Stomach (tissue), 9 donors: ENCODE results near the gene RELA. TPM values are rescaled to one million over a fixed set of nuclear protein-coding genes. Genes with fewer than 3 reads are reported as not detected.

ENCODE experiments used
- DNase-seq, 2 donors: peaks; one replicate each; pipeline versions ENCODE4 v3.0.0 to v3.0.0-alpha.2; 2013 to 2019
- H3K27ac ChIP-seq, 5 donors: fragments of 200-600 bp in 4 of 5; sonication (generic) in 4 of 5; one replicate each; pipeline ENCODE4 v1.5.1; 2013 to 2019; ENCODE audit warnings: mild to moderate bottlenecking in 1 of 5, moderate library complexity in 1 of 5
- H3K27me3 ChIP-seq, 3 donors: fragments of 200-600 bp; sonication (generic); one replicate each; pipeline ENCODE4 v1.5.1; 2017 to 2019; ENCODE audit warnings: mixed run types in 1 of 3
- H3K36me3 ChIP-seq, 4 donors: fragments of 200-600 bp; sonication (generic); 1 replicate in 3 of 4; 2 replicates in 1 of 4; pipeline ENCODE4 v1.5.1; 2016 to 2019
- H3K4me1 ChIP-seq, 4 donors: fragments of 200-600 bp; sonication (generic); one replicate each; pipeline ENCODE4 v1.5.1; 2016 to 2019
- H3K4me3 ChIP-seq, 4 donors: fragments of 200-600 bp; sonication (generic) in 3 of 4; one replicate each; pipeline ENCODE4 v1.5.1; 2016 to 2019; ENCODE audit warnings: mild to moderate bottlenecking in 1 of 4
- H3K9me3 ChIP-seq, 4 donors: fragments of 200-600 bp; sonication (generic); one replicate each; pipeline ENCODE4 v1.5.1; 2016 to 2019
- CTCF ChIP-seq, 7 experiments: fragments of 450-650 bp in 4 of 7; fragments of 200-600 bp in 3 of 7; sonication (generic) in 3 of 7; IDR thresholded peaks; one replicate each; pipeline ENCODE4 v1.5.1; 2016 to 2019; ENCODE audit warnings: antibody characterized with exemption in 7 of 7, control low read depth in 2 of 7, mild to moderate bottlenecking in 1 of 7
- EP300 ChIP-seq: sonication (generic); formaldehyde crosslinking; IDR thresholded peaks from one replicate; pipeline ENCODE4 v1.6.1; 2017; ENCODE audit warnings: antibody characterized with exemption
- POLR2A ChIP-seq, 4 donors: fragments of 450-650 bp; IDR thresholded peaks; one replicate each; pipeline ENCODE4 v1.6.1; 2016; ENCODE audit warnings: antibody characterized with exemption in 4 of 4, control low read depth in 2 of 4, mild to moderate bottlenecking in 1 of 4, moderate library complexity in 1 of 4
- POLR2AphosphoS5 ChIP-seq, 3 donors: sonication (generic); formaldehyde crosslinking; IDR thresholded peaks; one replicate each; pipeline ENCODE4 v1.6.1; 2016; ENCODE audit warnings: antibody characterized with exemption in 3 of 3
- WGBS, 5 donors: extraction: QIAGEN DNeasy Blood & Tissue Kit in 3 of 5; methylation state at CpG; one replicate each; pipeline versions ENCODE4 v1.1.5 to v1.1.7; 2013 to 2018; 5-methylcytosine and 5-hydroxymethylcytosine counted together
- intact Hi-C: fragments of 100-400 bp; cut with DNase I; formaldehyde crosslinking; loops from one replicate; pipeline ENCODE4 v1.15.1; 2023; ENCODE audit warnings: low total_unique reads
- polyA plus RNA-seq, 3 donors: library from polyadenylated mRNA; stranded (reverse); fragments of 200-250 nt; gene quantifications; one replicate each; pipeline ENCODE4 v1.2.3, GENCODE V29; 2013
- total RNA-seq, 5 donors: library from RNA; depleted of rRNA; stranded (reverse); fragments of >200 nt; gene quantifications; one replicate each; pipeline versions ENCODE4 v1.1.0 to v1.2.3, GENCODE V29; 2014 to 2016
- donor health status: healthy with polysubstance abuse.
- donor health status: Bipolar disorder and iron deficiency.
- donor health status: healthy.

RELA gene
- total and polyA plus RNA-seq, 8 donors, result 27.4 to 68.8 (median 46.6) TPM

- WGBS, 5 donors, result 89 to 96% (median 93%) methylated on average over 8 to 14 of the region's 14 CpGs
- no peak for DNase-seq
- TF ChIP-seq CTCF (IDR thresholded peaks at IDR 0.05) (no peak), EP300 (no peak), POLR2AphosphoS5 (IDR thresholded peaks at IDR 0.05) (no peak), POLR2A (IDR thresholded peaks at IDR 0.05) (no peak)
- Histone ChIP-seq H3K27ac (no peak overlapping the region), H3K27me3 (no peaks in the 10 kb centered on the region), H3K36me3 (peaks cover 41 to 70% (median 68%) of the 10 kb centered on the region in 4 donors), H3K4me3 (no peak overlapping the region), H3K4me1 (peaks cover 15 to 34% (median 20%) of the 10 kb centered on the region in 4 donors), H3K9me3 (no peaks in the 10 kb centered on the region)
- intact Hi-C loops, result no loop called here
Observed at GRCh38 chr11:65618763-65619162, 44.0 kb downstream of the RELA start.

- Histone ChIP-seq H3K27ac (no peak overlapping the region), H3K4me1 (peaks cover 19 to 39% (median 25%) of the 10 kb centered on the region in 4 donors), H3K27me3 (no peaks in the 10 kb centered on the region), H3K9me3 (no peaks in the 10 kb centered on the region), H3K36me3 (peaks cover 40 to 65% (median 62%) of the 10 kb centered on the region in 4 donors), H3K4me3 (no peak overlapping the region)
- DNase-seq, result no peak
- TF ChIP-seq POLR2A (IDR thresholded peaks at IDR 0.05), result no peak
- TF ChIP-seq EP300, result no peak
- TF ChIP-seq POLR2AphosphoS5 (IDR thresholded peaks at IDR 0.05), result no peak
- TF ChIP-seq CTCF (IDR thresholded peaks at IDR 0.05), result no peak
- WGBS, 5 donors, result 92 to 96% (median 95%) methylated on average over 5 to 33 of the region's 33 CpGs
- intact Hi-C loops, result no loop called here
Observed at GRCh38 chr11:65617990-65618751, 44.5 kb downstream of the RELA start.

DNA sequence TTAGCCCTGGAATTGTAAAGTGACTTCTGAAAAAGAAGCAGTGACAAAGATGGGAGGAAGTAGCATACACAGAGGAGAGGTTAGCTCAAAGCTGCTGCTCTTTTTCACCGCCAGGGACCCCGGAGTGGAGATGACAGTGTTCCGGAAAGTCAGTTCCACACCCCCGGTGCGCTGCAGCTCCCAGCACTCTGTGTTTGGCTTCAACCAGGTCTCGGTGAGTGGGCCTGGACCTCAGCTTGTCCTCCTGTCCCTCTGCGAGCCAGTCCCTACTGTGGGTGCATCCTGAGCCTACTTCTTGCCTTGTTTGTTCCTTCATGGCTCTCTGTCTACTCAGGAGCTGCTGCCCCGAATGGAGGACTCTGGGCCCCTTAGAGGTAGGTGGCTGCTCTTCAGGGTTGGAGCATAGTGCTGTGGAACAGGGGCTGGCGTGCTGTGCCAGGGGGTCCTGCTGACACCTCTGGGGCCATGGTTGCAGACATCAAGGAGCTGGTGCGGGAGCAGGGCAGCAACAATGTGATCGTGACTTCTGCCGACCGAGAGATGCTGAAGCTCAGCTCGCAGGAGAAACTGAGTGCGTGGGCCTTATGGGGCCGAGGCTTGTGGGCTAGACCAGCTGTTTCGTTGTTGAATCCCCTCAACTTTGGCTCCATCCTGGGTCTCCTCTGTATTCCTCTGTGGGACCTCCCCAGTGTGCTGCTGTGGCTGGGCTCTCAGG, 45.4 kb downstream of the RELA start:
- Histone ChIP-seq H3K27ac (no peak overlapping the region), H3K9me3 (no peaks in the 10 kb centered on the region), H3K36me3 (peaks cover 40 to 60% (median 58%) of the 10 kb centered on the region in 4 donors), H3K4me1 (peaks cover 27 to 48% (median 33%) of the 10 kb centered on the region in 4 donors), H3K4me3 (peak overlapping the region in 3 of 4 donors; percentile 79 to 98 (median 98)), H3K27me3 (no peaks in the 10 kb centered on the region)
- intact Hi-C loops, result no loop called here
- no peak for DNase-seq
- WGBS, 5 donors, result 82 to 93% (median 89%) methylated on average over 17 of the region's 17 CpGs
- TF ChIP-seq CTCF (IDR thresholded peaks at IDR 0.05), result no peak
- no peak for TF ChIP-seq POLR2AphosphoS5 (IDR thresholded peaks at IDR 0.05)

- Histone ChIP-seq H3K4me1 (peaks cover 35 to 55% (median 40%) of the 10 kb centered on the region in 4 donors), H3K27ac (peak overlapping the region in 3 of 5 donors; percentile 93 to 99 (median 95)), H3K9me3 (no peaks in the 10 kb centered on the region), H3K27me3 (no peaks in the 10 kb centered on the region), H3K4me3 (peak overlapping the region; percentile 79 to 98 (median 98)), H3K36me3 (peaks cover 40 to 60% (median 54%) of the 10 kb centered on the region in 4 donors)
- no peak for DNase-seq
- 41 to 56% (median 45%) methylated on average over 10 of the region's 10 CpGs for WGBS, 5 donors
- TF ChIP-seq EP300 (no peak), POLR2A (IDR thresholded peaks at IDR 0.05) (no peak), CTCF (IDR thresholded peaks at IDR 0.05) (no peak)
- intact Hi-C loops, result no loop called here
Observed at GRCh38 chr11:65616575-65617001, 46.1 kb downstream of the RELA start.
